Forelimb muscle (tissue), 1 donor: Measurements from ENCODE around the gene ZMIZ1. TPM values are rescaled to one million over a fixed set of nuclear protein-coding genes. Genes with fewer than 3 reads are reported as not detected.
"Not testable (repeated sequence)": the region's sequence is repeated elsewhere in the genome, so short reads cannot be mapped to it uniquely, and the experiment has no call there.

Source experiments
- DNase-seq: peaks from one replicate; pipeline ENCODE4 v3.0.0-alpha.2; 2013; ENCODE audit warnings: low read depth
- polyA plus RNA-seq: library from polyadenylated mRNA; unstranded; fragments of 120-200 nt; gene quantifications from one replicate; pipeline ENCODE4 v1.2.1, GENCODE V29; 2013; ENCODE audit not compliant: insufficient read length

The ZMIZ1 gene
- polyA plus RNA-seq, 1 donor, result 29.8 TPM

- no peak for DNase-seq
Measured at GRCh38 chr10:79262959-79263746, 194.4 kb downstream of the ZMIZ1 start.

- DNase-seq, result no peak
Measured at GRCh38 chr10:79263939-79264338, 195.2 kb downstream of the ZMIZ1 start.

GRCh38 chr10:79264942-79265341, 196.2 kb downstream of the ZMIZ1 start:
- DNase-seq, result no peak

GRCh38 chr10:79266084-79266483, 197.3 kb downstream of the ZMIZ1 start:
- DNase-seq, result no peak

DNA sequence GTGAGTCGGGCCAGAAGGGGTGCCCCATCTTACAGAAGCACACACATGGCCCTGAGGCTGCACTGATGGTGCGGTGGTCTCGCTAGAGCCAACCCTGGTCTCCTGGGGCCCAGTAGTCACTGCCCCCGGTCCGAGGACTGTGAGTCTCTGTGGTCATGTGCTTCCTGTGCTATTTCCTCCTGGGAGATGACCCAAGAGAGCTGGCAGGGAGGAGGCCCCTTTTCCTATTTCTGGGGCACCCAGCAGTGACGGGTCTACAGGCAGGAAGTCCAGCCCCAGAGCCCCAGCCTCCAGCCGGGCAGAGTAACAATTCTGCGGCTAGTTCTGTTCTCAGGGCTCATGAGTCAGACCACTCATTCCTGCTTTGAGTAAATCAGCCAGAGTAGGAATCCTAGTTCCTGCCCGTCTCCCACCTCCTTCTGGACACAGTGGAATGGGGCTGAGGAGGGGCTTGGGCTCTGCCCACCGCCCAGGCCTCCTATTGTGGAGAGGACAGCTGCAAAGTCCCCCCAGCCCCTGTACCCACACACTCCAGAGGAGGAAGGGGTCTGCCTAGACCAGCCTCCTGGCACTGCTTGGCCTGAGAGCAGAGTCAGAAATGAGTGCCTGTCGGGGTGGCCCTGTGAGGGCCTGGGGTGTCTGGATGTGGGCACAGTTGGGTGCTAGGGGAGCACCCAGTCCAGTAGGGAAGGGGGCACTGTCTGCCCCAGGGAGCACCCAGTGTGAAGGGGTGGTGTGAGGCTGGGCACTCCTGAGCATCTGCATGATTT, 198.0 kb downstream of the ZMIZ1 start:
- no peak for DNase-seq

GRCh38 chr10:79267499-79267898, 198.7 kb downstream of the ZMIZ1 start:
- no peak for DNase-seq

DNA sequence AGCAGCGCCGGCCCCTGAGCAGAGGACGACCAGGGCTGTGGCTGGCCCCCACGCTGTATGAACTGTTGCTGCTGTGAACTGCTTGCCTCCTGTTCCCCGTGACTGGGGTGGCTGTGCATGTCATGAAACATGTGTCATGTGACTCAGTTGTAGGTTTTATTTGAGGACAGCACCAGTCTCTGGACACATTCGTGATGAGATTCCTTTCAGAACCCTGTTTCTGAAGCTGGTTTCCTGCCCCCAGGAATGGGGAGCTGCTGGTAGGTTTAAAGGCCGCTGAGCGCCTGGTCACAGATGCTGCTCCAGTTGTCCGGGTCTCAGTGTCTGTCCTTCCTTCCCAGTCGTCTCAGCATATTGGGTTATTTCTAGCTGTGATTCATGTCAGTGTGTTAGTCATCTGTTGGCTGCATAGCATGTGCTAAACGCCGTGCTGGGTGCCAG, 199.4 kb downstream of the ZMIZ1 start:
- DNase-seq, result no peak

DNA sequence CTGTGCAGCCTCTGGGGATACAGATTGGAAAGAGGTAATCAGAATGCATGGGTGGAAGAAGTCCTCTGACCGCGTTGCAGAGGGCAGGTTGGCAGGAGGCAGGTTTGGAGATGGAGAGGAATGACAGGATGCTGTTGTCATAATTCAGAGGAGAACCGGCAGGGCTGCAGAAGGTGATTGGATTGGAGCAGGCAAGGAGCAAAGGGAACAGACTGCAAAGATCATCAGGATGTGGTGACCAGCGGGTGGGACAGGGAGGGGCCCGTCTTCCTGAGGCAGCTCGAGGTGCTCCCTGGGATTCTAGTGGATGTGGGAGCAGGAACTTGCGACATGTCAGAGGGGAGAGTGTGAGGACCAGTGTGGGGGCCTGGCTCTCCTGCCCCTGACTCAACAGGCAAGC, 200.0 kb downstream of the ZMIZ1 start:
- no peak for DNase-seq

DNA sequence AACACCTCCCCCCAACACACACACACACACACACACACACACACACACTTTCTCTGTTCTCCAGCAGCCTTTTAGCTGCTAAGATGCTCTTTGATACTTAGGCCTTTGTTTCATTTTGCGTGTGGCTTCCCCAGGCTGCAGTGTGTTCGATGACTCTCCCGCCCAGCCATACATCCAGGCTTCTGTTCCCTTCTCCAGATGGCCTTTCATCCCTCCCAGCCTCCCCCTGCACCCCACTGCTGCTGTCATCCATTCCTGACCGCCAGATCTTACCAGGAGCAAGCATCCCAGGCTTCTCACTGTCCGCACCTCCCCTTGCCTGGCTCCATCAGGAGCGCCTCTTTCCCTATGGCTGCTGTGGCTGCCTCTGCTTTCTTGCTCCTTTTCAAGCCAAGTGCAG, 200.7 kb downstream of the ZMIZ1 start:
- no peak for DNase-seq

- DNase-seq, result no peak
Measured at GRCh38 chr10:79269969-79270368, 201.2 kb downstream of the ZMIZ1 start.

GRCh38 chr10:79270466-79271246, 201.9 kb downstream of the ZMIZ1 start:
- DNase-seq, result no peak

DNA sequence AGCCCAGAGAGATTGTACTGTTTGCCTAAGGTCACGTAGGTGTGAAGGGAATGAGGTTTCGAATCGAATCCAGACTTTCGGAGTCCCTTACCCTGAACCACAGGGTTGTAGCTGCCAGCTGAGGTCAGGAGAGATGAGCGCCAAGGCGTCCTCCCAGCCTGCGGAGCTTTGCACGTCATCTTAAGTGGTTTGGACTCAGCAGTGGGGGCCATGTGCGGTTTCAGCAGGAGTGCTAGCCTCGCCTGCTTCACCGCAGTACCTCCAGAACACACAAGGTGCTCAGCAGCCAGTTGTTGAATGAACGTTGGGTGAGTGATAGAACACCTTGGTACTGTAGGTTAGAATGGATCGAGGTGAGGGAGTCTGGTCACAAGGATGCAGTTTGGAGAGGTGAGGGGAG, 203.6 kb downstream of the ZMIZ1 start:
- no peak for DNase-seq

GRCh38 chr10:79273604-79274003, 204.8 kb downstream of the ZMIZ1 start:
- no peak for DNase-seq

DNA sequence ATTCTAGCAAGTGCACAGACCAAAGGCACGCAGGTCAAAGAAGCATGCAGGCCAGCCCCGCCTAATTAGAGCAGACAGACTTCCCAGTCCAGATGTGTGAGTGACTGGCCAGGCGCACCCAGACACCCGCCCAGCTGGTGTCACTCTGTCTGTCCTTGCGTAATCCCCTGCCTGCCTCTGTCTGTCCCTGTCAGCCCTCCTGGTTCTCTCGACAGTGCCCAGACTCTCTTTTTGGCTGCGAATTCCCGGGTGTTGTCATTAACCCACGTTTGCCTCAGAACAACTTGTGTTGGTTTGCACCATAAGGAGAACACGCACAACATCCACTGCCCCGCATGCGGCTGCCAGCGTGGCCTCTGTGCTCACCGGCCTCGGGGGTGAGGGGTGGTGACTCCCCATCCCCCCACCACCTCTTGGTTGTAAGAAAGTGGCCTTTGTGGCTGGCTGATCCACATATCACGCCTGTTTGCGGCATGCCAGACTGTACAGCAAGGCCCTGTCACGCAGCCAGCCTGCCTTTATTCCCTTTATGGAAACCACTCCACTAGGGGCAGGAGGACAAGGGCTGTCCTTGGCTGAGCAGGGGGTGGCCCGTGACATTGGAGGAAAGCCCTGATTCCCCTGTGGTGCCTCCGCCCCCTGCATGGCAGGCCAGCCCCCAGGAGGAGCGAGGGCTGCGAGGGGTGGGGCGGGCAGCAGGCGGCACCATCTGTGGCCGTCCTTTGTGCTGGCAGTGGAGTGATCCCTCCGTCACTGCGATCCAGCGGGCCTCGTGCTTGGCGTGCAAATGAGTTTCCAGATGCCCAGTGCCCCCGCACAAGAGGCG, 205.7 kb downstream of the ZMIZ1 start:
- no peak for DNase-seq

DNA sequence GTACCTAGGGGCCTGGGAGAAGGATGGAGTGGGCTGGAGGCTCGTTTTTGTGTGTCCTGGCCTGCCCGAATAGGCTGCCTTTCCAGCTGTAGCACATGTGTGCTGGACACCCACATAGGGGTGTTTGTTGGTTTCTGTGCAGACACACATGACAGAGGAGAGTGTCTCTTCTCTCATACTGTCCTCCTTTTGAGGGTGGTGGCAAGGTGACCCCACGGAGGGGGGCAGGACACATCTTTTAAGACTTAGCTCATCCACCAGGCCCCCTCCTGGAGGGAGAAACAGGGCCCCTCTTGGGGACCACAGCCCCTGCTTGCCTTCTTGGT, 206.3 kb downstream of the ZMIZ1 start:
- DNase-seq, result no peak

- no peak for DNase-seq
Measured at GRCh38 chr10:79275431-79275851, 206.7 kb downstream of the ZMIZ1 start.

DNA sequence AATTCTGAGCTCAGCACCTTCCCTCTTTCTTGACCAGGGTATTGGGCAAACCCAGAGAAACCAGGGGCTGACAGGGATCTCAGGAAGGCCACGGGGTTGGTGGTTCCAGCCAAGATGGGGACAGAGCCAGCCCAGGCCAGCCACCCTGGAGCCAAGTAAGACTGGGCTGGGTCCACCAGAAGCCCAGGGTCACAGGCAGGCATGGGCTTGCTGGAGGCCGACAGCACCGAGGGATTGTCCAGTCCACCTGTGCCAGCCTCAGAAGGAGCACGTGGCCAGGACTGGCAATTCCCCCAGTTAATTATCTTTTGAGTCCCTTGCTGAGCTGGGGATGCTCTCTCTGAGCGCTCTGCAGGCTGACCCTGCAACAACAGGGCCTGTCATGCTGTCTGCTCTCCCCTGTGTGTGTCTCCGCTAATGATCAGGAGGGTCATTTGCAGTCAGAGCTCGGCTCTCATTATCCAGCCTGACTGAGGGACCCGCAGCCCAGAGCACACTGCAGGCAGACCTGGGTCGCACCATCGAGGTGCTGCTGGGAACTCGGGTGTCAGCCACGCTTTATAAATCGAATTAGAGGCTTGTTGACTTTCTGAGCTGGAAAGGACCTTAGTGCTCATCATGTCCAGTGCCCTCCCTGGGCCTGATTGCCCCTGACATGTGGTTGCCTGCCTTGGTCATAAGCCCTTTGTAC, 209.0 kb downstream of the ZMIZ1 start:
- no peak for DNase-seq

GRCh38 chr10:79279047-79279446, 210.3 kb downstream of the ZMIZ1 start:
- DNase-seq, result not testable (repeated sequence)

DNA sequence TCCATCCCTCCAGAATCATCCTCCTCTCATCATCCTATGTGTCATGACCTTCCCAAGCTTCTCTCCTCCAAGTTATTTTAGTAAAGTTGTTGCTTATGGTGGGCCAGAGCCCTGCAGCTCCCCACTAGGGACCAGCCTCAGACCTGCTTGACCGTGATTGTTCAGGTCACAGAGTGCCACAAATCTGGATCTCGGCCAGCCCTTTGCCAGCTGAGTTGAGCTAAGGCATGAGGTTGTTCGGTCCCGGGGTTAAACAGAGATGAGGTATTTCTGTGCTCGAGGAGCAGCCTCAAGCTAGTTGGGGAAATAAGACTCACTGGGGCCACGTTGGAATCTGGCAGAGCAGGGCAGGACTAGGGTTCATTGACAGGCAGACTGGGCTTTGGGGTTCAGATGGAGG, 212.2 kb downstream of the ZMIZ1 start:
- no peak for DNase-seq

DNA sequence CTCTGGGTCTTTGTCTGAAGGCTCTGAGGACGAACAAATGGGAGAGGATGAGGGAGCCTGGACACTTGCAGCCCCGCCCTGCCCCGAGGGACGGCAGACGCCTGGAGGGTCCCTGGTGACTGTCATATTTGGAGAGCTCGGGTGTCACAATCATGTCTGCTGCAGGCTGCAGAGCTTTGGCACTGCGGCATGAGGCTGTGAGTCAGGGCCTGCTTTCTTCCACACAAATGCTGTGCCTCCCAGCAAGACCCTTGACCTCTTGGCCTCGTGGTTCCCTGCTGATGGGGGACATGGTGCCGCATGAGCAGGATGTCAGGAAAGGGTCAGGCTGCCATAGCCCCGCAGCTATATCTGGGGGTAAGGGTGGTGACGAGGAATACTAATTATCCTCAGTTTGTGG, 213.6 kb downstream of the ZMIZ1 start:
- DNase-seq, result no peak

DNA sequence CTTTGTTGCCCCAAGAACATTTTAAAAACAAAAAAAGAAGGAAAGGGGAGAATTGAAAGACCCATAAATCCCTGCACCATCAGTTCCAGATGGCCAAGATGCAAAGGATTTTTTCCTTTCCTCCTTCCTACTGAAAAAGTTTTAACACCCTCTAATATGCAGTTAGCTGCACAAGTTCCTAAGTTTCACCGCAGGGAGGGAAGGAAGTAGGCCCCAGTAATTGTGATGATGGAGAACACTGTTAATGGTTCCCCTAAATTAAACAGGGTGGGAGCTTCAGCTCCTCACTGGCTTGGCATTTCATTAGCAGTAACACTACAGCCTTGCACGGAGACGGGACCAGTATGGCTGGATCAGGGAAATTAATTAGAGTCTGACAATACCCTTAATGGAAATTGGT, 214.8 kb downstream of the ZMIZ1 start:
- no peak for DNase-seq
